ENCODE data around the gene TLR3.

The TLR3 gene

GRCh38 chr4:186104890-186105646 lies 36.1 kb downstream of the TLR3 start:
- DNase-seq (ENCODE audit: low spot score): no peak

GRCh38 chr4:186105647-186106321 lies 36.8 kb downstream of the TLR3 start:
- no peak for DNase-seq (ENCODE audit: low spot score)

- DNase-seq (ENCODE audit: low spot score): no peak
These were observed 39.0 kb downstream of the TLR3 start for GRCh38 chr4:186107947-186108346.

GRCh38 chr4:186108391-186108790 lies 39.4 kb downstream of the TLR3 start:
- DNase-seq (ENCODE audit: low spot score): no peak

- DNase-seq (ENCODE audit: low spot score): no peak
These were observed 40.3 kb downstream of the TLR3 start for GRCh38 chr4:186109245-186109644.

GRCh38 chr4:186116697-186117096 lies 47.7 kb downstream of the TLR3 start:
- DNase-seq (ENCODE audit: low spot score): no peak

- DNase-seq (ENCODE audit: low spot score): no peak
These were observed 49.6 kb downstream of the TLR3 start for GRCh38 chr4:186118582-186118981.

- no peak for DNase-seq (ENCODE audit: low spot score)
These were observed 52.1 kb downstream of the TLR3 start for GRCh38 chr4:186121057-186121456.

- DNase-seq (ENCODE audit: low spot score): no peak
These were observed 59.9 kb downstream of the TLR3 start for GRCh38 chr4:186128842-186129241.

- no peak for DNase-seq (ENCODE audit: low spot score)
These were observed 63.0 kb downstream of the TLR3 start for GRCh38 chr4:186131935-186132334.

GRCh38 chr4:186132577-186133242 lies 63.8 kb downstream of the TLR3 start:
- DNase-seq (ENCODE audit: low spot score): peak; percentile 31

- no peak for DNase-seq (ENCODE audit: low spot score)
These were observed 65.3 kb downstream of the TLR3 start for GRCh38 chr4:186134257-186134656.

GRCh38 chr4:186134861-186135260 lies 65.9 kb downstream of the TLR3 start:
- no peak for DNase-seq (ENCODE audit: low spot score)

GRCh38 chr4:186137196-186137794 lies 68.3 kb downstream of the TLR3 start:
- peak; percentile 20 for DNase-seq (ENCODE audit: low spot score)

Measured in cerebellar cortex (tissue), 1 donor.